ENCODE measurements around the gene RANGRF.

- TF ChIP-seq CTCF (conservative IDR thresholded peaks at IDR 0.05) (no peak), EZH2 (IDR thresholded peaks at IDR 0.05; ENCODE audit: low read depth) (no peak)
Measured at GRCh38 chr17:8255499-8255898, 33.0 kb upstream of the RANGRF start.
